ENCODE results near the gene PROS1. TPM values are rescaled to one million over a fixed set of nuclear protein-coding genes. Genes with fewer than 3 reads are reported as not detected.

The PROS1 gene
- total RNA-seq, 1 experiment from 2014 or later, result 1.3 TPM

GRCh38 chr3:93962798-93963197 is 10.9 kb downstream of the PROS1 start:
- no peak for TF ChIP-seq CTCF (conservative IDR thresholded peaks at IDR 0.05)
- Histone ChIP-seq H3K18ac (ENCODE audit: insufficient read length, low read depth, low read length) (no peak overlapping the region), H2AFZ (ENCODE audit: low read length) (no peak overlapping the region), H3T11ph (ENCODE audit: low read length) (no peak overlapping the region), H3K56ac (ENCODE audit: insufficient read length, low read depth, low read length) (no peak overlapping the region), H3K9me3 (ENCODE audit: control insufficient read depth, low read depth, low read length) (peaks cover 9% of the 10 kb centered on the region), H2BK5ac (ENCODE audit: insufficient read length, low read length) (no peak overlapping the region), H2BK15ac (ENCODE audit: low read depth, low read length) (no peak overlapping the region), H3K27ac (ENCODE audit: insufficient read length, low read depth, low read length) (no peak overlapping the region), H3K4me2 (ENCODE audit: insufficient read depth, insufficient read length, low read length) (no peak overlapping the region), H3K23ac (ENCODE audit: insufficient read length, low read depth, low read length) (no peak overlapping the region), H3K79me2 (ENCODE audit: insufficient read depth, low read length) (no peaks in the 10 kb centered on the region), H3K27me3 (ENCODE audit: insufficient read depth, low read length) (no peaks in the 10 kb centered on the region), H3K4me1 (ENCODE audit: insufficient read depth, low read length) (no peaks in the 10 kb centered on the region), H2BK20ac (ENCODE audit: low read depth, low read length, poor library complexity, severe bottlenecking) (no peak overlapping the region), H3K4ac (ENCODE audit: low read depth, low read length) (no peak overlapping the region), H3K14ac (ENCODE audit: insufficient read depth, low read length) (no peak overlapping the region), H4K8ac (replicated peaks; ENCODE audit: insufficient read length, low read depth, low read length) (no peak overlapping the region), H2AK5ac (ENCODE audit: insufficient read length, low read length) (no peak overlapping the region), H3K79me1 (ENCODE audit: insufficient read depth, low read depth, low read length, poor library complexity, severe bottlenecking) (no peaks in the 10 kb centered on the region), H2BK120ac (ENCODE audit: low read depth, low read length, poor library complexity, severe bottlenecking) (no peak overlapping the region), H4K20me1 (ENCODE audit: control insufficient read depth, insufficient read depth, insufficient read length) (no peaks in the 10 kb centered on the region), H3K9ac (ENCODE audit: extremely low read depth, insufficient read length, low read length) (no peak overlapping the region), H2BK12ac (ENCODE audit: insufficient read length, low read depth, low read length) (no peak overlapping the region), H4K5ac (ENCODE audit: insufficient read length, low read depth, low read length) (no peak overlapping the region), H4K91ac (ENCODE audit: insufficient read length, low read depth, low read length) (no peak overlapping the region), H3K23me2 (ENCODE audit: insufficient read length, low read depth, low read length, poor library complexity, severe bottlenecking) (no peaks in the 10 kb centered on the region)
- H3K27me3 Mint-ChIP-seq (ENCODE audit: low read depth), result peaks cover 2% of the 10 kb centered on the region
- no peak overlapping the region for H3K4me3 Mint-ChIP-seq
- DNase-seq, result no peak
- H3K27ac Mint-ChIP-seq, result no peak overlapping the region
- peaks cover 0 to 16% (median 10%) of the 10 kb centered on the region in 3 experiments; a peak in 4 of 7 replicates for H3K36me3 Mint-ChIP-seq (ENCODE audit: insufficient read depth in 1 of 3, low read depth in 3 of 3)
- no peaks in the 10 kb centered on the region for H3K4me1 Mint-ChIP-seq
- H3K9me3 Mint-ChIP-seq, result peaks cover 67 to 90% of the 10 kb centered on the region in 2 experiments
- WGBS (ENCODE audit: extremely low coverage, insufficient read length, low lambda C conversion rate), result no CpG with 5 or more reads among the region's 3 CpGs

All from H9 (cell line).